ENCODE data around the gene SORBS2.

DNA sequence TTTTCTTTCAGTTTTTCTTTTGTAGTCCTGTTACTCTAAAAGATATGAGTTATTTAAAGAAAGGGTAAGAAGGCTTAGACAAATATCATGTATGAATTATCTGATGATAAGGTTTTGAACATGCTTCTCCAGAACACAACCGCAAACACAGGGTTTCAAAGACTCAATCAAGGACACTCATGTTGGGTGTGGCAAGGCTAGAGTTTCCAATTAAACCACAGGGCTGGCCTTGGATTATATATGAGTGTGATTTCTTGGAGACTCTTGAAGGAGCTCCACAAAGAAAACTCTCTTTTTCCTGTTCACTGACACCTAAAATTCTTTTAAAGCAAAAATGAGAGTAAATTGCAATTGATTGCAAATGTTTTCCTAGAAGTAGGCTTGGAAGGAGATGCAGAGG lies 166.6 kb downstream of the SORBS2 start:
- TF ChIP-seq, protein P1, sequence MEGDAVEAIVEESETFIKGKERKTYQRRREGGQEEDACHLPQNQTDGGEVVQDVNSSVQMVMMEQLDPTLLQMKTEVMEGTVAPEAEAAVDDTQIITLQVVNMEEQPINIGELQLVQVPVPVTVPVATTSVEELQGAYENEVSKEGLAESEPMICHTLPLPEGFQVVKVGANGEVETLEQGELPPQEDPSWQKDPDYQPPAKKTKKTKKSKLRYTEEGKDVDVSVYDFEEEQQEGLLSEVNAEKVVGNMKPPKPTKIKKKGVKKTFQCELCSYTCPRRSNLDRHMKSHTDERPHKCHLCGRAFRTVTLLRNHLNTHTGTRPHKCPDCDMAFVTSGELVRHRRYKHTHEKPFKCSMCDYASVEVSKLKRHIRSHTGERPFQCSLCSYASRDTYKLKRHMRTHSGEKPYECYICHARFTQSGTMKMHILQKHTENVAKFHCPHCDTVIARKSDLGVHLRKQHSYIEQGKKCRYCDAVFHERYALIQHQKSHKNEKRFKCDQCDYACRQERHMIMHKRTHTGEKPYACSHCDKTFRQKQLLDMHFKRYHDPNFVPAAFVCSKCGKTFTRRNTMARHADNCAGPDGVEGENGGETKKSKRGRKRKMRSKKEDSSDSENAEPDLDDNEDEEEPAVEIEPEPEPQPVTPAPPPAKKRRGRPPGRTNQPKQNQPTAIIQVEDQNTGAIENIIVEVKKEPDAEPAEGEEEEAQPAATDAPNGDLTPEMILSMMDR (IDR thresholded peaks at IDR 0.05): no peak
- TF ChIP-seq POLR2A (IDR thresholded peaks at IDR 0.05): no peak

Measured in testis (tissue), 2 donors.